ENCODE results near the gene FAM83D. TPM values are rescaled to one million over a fixed set of nuclear protein-coding genes. Genes with fewer than 3 reads are reported as not detected.

The FAM83D gene
- total and polyA plus RNA-seq, 2 of the 4 experiments (the other 2 are of a cell fraction): 20.4 to 26.4 TPM

- no peak overlapping the region for H2AFZ ChIP-seq (replicated peaks; ENCODE audit: low read length, poor library complexity)
- no peak overlapping the region for H3K27ac ChIP-seq (ENCODE audit: insufficient read depth, low read length)
- no peaks in the 10 kb centered on the region for H3K27me3 ChIP-seq (ENCODE audit: control insufficient read depth, insufficient read depth, low read length)
- H2BK5ac ChIP-seq (ENCODE audit: low read depth, low read length, poor library complexity, severe bottlenecking): no peak overlapping the region
- no peak overlapping the region for H3K14ac ChIP-seq (replicated peaks; ENCODE audit: low read depth, low read length)
- H3K9me1 ChIP-seq (ENCODE audit: insufficient read depth, low read length): no peaks in the 10 kb centered on the region
- H4K5ac ChIP-seq (ENCODE audit: low read depth, low read length): no peak overlapping the region
- dilution Hi-C loops (cut with HindIII; ENCODE audit: low sequenced_read_pairs, unreplicated experiment) (no loop called here), in situ Hi-C loops (cut with MboI; ENCODE audit: low sequenced_read_pairs) (no loop called here), intact Hi-C loops (cut with micrococcal nuclease) (no loop called here)
- ChIA-PET POLR2A (ENCODE audit: unreplicated experiment) (no interaction called here), CTCF (no interaction called here)
- H2AK9ac ChIP-seq (replicated peaks; ENCODE audit: low read depth, low read length, poor library complexity): no peak overlapping the region
- ATAC-seq (ENCODE audit: low read depth) (no peak), DNase-seq (no peak)
- H4K91ac ChIP-seq (ENCODE audit: insufficient read depth, low read depth, low read length): no peak overlapping the region
- peaks cover 5% of the 10 kb centered on the region in 2 experiments; a peak in 2 of 4 replicates for H3K79me1 ChIP-seq (ENCODE audit: low read depth in 1 of 2, low read length in 2 of 2)
- BruUV-seq (replicated peaks): no TSS peak
- H3K23ac ChIP-seq (ENCODE audit: low read depth, low read length): no peak overlapping the region
- H2BK20ac ChIP-seq (ENCODE audit: low read depth, low read length): no peak overlapping the region
- no peaks in the 10 kb centered on the region for H4K20me1 ChIP-seq (ENCODE audit: insufficient read depth, low read length)
- H3K4me2 ChIP-seq (ENCODE audit: low read depth, low read length): no peak overlapping the region
- no peak for TF ChIP-seq CHD1 (IDR thresholded peaks at IDR 0.05; ENCODE audit: low read depth, low read length)
- peak; percentile 50; the same call in 1 of the 2 replicates for TF ChIP-seq MAFK (IDR thresholded peaks at IDR 0.05; ENCODE audit: low read depth, low read length)
- WGBS, 2 experiments (ENCODE audit: extremely low coverage in 2 of 2, insufficient read length in 1 of 2): no CpG with 5 or more reads among the region's 5 CpGs
- H2AK5ac ChIP-seq (ENCODE audit: low read depth, low read length): no peak overlapping the region
- H3K4ac ChIP-seq (ENCODE audit: low read depth, low read length): no peak overlapping the region
- no peak overlapping the region for H2BK15ac ChIP-seq (ENCODE audit: low read depth, low read length)
- H3K9ac ChIP-seq (ENCODE audit: low read depth, low read length): no peak overlapping the region
- H3K18ac ChIP-seq (ENCODE audit: low read depth, low read length): no peak overlapping the region
- no peak overlapping the region for H4K8ac ChIP-seq (ENCODE audit: low read depth in 2 of 2, low read length in 2 of 2)
- 0 out of 2 replicates have a peak, but pooled peaks cover 2% of the 10 kb centered on the region for H3K4me1 ChIP-seq (ENCODE audit: control insufficient read depth, insufficient read depth, low read length)
- no peak overlapping the region for H3K56ac ChIP-seq (ENCODE audit: extremely low read depth, insufficient read depth, low read length)
- no peak overlapping the region for H3K4me3 ChIP-seq (ENCODE audit: insufficient read depth, low read depth, low read length)
- H3K9me3 ChIP-seq (ENCODE audit: control insufficient read depth, insufficient read depth, low read length): no peaks in the 10 kb centered on the region
- peaks cover under 1% of the 10 kb centered on the region; the same call in 1 of the 2 replicates for H3K36me3 ChIP-seq (ENCODE audit: control insufficient read depth, insufficient read depth, low read length)
- no peak overlapping the region for H2BK120ac ChIP-seq (ENCODE audit: low read depth, low read length)
These were observed 31.1 kb downstream of the FAM83D start for GRCh38 chr20:38957235-38957876.

Data from IMR-90 (cell line).